Mesodermal cell (in vitro differentiated cells): Measurements from ENCODE around the gene TRMT44.
"Not testable (repeated sequence)": the region's sequence is repeated elsewhere in the genome, so short reads cannot be mapped to it uniquely, and the experiment has no call there.

Source experiments
- H3K27ac ChIP-seq: 2 replicates; pipeline ENCODE4 v1.7.0; 2013; ENCODE audit warnings: mild to moderate bottlenecking, low read depth, low read length, moderate library complexity; ENCODE audit not compliant: severe bottlenecking
- H3K36me3 ChIP-seq: 2 replicates; pipeline ENCODE4 v1.7.1; 2013; ENCODE audit warnings: mild to moderate bottlenecking, low read length, moderate library complexity; ENCODE audit not compliant: control insufficient read depth, insufficient read depth
- H3K4me1 ChIP-seq: one replicate; pipeline ENCODE4 v1.7.1; 2013; ENCODE audit warnings: mild to moderate bottlenecking, low read length; ENCODE audit not compliant: insufficient read depth, control insufficient read depth, poor library complexity, severe bottlenecking
- H3K4me3 ChIP-seq: 2 replicates; pipeline ENCODE4 v1.7.0; 2013; ENCODE audit warnings: low read length, control low read depth, mild to moderate bottlenecking; ENCODE audit not compliant: insufficient read depth, poor library complexity, severe bottlenecking; ENCODE audit errors: extremely low read depth
- H3K9me3 ChIP-seq: 2 replicates; pipeline ENCODE4 v1.7.1; 2013; ENCODE audit warnings: mild to moderate bottlenecking, low read length, moderate library complexity; ENCODE audit not compliant: control insufficient read depth
- WGBS, 2 experiments: methylation state at CpG; one replicate each; pipeline ENCODE4 v1.1.5; 2013; ENCODE audit warnings: missing lambda C conversion rate in 2 of 2; ENCODE audit not compliant: insufficient coverage in 2 of 2; 5-methylcytosine and 5-hydroxymethylcytosine counted together

Gene TRMT44

GRCh38 chr4:8477095-8477635 is 36.6 kb downstream of the TRMT44 start:
- no peaks in the 10 kb centered on the region for H3K9me3 ChIP-seq
- H3K4me1 ChIP-seq = peaks cover 26% of the 10 kb centered on the region
- no peak overlapping the region for H3K4me3 ChIP-seq
- H3K36me3 ChIP-seq = peaks cover 21% of the 10 kb centered on the region
- no peak overlapping the region for H3K27ac ChIP-seq
- 90 to 94% methylated on average over 12 to 16 of the region's 16 CpGs for WGBS, 2 experiments

GRCh38 chr4:8477676-8478075 is 37.1 kb downstream of the TRMT44 start:
- WGBS, 2 experiments = 94 to 98% methylated on average over 8 of the region's 8 CpGs
- Histone ChIP-seq H3K4me1 (peaks cover 21% of the 10 kb centered on the region), H3K9me3 (no peaks in the 10 kb centered on the region), H3K36me3 (peaks cover 21% of the 10 kb centered on the region), H3K4me3 (no peak overlapping the region), H3K27ac (no peak overlapping the region)

- H3K4me1 ChIP-seq = peaks cover 16% of the 10 kb centered on the region
- 93 to 94% methylated on average over 5 to 9 of the region's 9 CpGs for WGBS, 2 experiments
- H3K27ac ChIP-seq = no peak overlapping the region
- H3K36me3 ChIP-seq = peaks cover 21% of the 10 kb centered on the region
- H3K9me3 ChIP-seq = no peaks in the 10 kb centered on the region
- no peak overlapping the region for H3K4me3 ChIP-seq
Measured at GRCh38 chr4:8478371-8478770, 37.8 kb downstream of the TRMT44 start.

DNA sequence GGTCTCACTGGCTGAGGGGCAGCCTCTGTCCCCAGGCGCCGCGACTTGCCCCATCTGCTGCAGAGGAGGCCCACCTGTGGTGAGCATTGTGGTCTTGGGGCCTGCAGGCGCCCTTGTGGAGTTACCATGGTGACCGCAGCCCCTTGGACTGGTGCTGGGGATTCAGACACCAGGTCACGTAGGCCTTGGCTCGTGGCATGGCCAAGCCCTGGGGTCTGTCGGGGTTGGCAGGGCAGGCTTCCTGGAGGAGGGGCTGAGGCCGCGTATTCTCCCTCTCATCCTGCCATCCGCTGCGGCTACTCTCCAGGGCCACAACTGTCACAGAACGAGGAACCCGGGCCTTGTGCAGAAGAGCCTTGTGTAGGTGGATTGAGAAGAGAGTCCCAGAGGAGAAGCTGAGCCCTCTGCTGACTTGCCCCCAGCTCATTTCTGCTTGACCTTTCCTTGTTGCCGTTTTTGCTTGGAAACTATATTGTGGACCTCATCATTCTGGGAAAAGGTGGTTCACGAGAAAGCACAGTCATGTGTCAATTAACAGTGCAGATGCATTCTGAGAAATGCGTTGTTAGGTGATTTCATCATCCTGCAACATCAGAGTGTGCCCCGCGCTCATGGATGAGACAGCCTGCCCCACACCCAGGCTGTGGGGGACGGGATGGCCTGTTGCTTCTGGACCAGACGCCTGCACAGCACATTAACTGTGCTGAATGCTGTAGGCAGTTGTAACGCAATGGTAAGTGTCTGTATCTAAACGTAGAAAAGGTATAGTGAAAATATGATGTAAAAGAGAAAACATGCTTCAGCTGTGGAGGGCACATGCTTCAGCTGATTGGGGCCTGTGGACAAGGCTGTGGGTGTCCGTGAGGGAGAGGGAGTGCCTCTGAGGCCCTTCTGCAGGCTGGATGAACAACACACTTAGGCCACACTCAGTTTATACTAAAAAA is 38.5 kb downstream of the TRMT44 start:
- Histone ChIP-seq H3K27ac (no peak overlapping the region), H3K36me3 (peaks cover 21% of the 10 kb centered on the region), H3K4me1 (peaks cover 9% of the 10 kb centered on the region), H3K4me3 (no peak overlapping the region), H3K9me3 (no peaks in the 10 kb centered on the region)
- 92 to 95% methylated on average over 23 to 24 of the region's 24 CpGs for WGBS, 2 experiments

- no peak overlapping the region for H3K4me3 ChIP-seq
- 91 to 97% methylated on average over 6 to 7 of the region's 11 CpGs for WGBS, 2 experiments
- H3K4me1 ChIP-seq = no peaks in the 10 kb centered on the region
- no peaks in the 10 kb centered on the region for H3K9me3 ChIP-seq
- no peak overlapping the region for H3K27ac ChIP-seq
- peaks cover 21% of the 10 kb centered on the region for H3K36me3 ChIP-seq
Measured at GRCh38 chr4:8480221-8480620, 39.6 kb downstream of the TRMT44 start.

GRCh38 chr4:8486643-8487042 is 46.1 kb downstream of the TRMT44 start:
- H3K4me3 ChIP-seq = not testable (repeated sequence)
- WGBS, 2 experiments = 71 to 89% methylated on average over 5 to 6 of the region's 9 CpGs

DNA sequence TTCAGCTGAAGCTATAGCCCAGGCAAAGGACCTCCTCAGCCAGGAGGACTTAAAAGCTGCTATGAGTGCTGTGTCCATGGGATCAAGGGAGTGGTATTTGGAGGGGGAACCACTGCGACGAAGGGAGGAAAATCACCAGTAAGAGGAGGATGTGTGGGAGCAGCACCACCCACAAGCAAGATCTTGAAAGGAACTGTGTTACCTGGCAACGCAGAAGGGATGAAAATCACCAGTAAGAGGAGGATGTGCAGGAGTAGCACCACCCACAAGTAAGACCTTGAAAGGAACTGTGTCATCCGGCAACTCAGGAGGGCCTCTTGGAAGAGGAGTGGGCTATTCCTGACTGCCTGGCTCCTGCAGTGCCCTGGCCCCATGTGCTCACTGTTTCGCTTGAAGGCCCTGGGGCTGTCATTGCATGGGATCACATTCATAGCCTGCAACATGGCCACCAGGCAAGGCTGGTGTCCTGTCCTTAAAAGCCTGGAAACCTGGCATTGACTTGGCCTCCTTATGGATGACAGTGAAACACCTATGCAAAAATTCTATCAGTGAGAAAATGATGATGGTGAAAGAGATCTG is 48.3 kb downstream of the TRMT44 start:
- Histone ChIP-seq H3K27ac (no peak overlapping the region), H3K4me3 (no peak overlapping the region), H3K4me1 (no peaks in the 10 kb centered on the region), H3K36me3 (no peaks in the 10 kb centered on the region), H3K9me3 (no peaks in the 10 kb centered on the region)
- WGBS, 2 experiments = 94 to 95% methylated on average over 5 of the region's 5 CpGs

More at GRCh38 chr4:8486643-8487042, 46.1 kb downstream of the TRMT44 start:
- H3K4me1 ChIP-seq, H3K9me3 ChIP-seq, H3K27ac ChIP-seq, H3K36me3 ChIP-seq: not testable (repeated sequence)

DNA sequence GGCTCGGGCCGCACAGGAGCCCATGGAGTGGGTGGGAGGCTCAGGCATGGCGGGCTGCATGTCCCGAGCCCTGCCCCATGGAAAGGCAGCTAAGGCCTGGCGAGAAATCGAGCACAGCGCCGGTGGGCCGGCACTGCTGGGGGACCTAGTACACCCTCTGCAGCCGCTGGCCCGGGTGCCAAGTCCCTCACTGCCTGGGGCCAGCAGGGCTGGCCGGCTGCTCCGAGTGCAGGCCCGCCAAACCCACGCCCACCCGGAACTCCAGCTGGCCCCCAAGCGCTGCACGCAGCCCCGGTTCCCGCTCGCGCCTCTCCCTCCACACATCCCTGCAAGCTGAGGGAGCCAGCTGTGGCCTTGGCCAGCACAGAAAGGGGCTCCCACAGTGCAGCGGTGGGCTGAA is 50.9 kb downstream of the TRMT44 start:
- not testable (repeated sequence) for H3K27ac ChIP-seq, H3K9me3 ChIP-seq, H3K4me3 ChIP-seq, H3K4me1 ChIP-seq, H3K36me3 ChIP-seq
- WGBS, 2 experiments = 97% methylated on average over 12 to 18 of the region's 23 CpGs

DNA sequence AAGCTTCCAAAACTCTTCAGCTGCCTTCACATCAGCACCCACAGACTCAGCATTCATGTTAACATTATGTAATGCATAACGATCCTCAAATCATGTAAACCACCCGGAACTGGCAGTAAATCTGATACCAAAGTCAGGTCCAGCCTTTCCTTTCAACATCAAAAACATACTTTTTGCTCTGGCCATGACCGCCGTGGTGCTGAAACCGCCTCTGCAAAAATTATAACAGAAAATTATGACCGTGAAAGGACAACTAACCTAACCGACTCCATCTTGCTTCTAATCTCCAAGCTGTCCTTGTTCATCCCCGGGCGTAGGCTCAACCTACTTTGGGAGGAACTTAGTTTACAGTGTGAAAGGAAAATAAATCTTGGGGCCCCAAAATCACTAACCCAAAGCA is 51.6 kb downstream of the TRMT44 start:
- Histone ChIP-seq H3K36me3 (no peaks in the 10 kb centered on the region), H3K9me3 (no peaks in the 10 kb centered on the region), H3K27ac (no peak overlapping the region), H3K4me3 (no peak overlapping the region), H3K4me1 (no peaks in the 10 kb centered on the region)
- 92% methylated on average over 7 of the region's 9 CpGs for WGBS, 2 experiments

GRCh38 chr4:8493484-8493883 is 52.9 kb downstream of the TRMT44 start:
- Histone ChIP-seq H3K4me3 (no peak overlapping the region), H3K27ac (no peak overlapping the region), H3K36me3 (no peaks in the 10 kb centered on the region), H3K4me1 (no peaks in the 10 kb centered on the region), H3K9me3 (no peaks in the 10 kb centered on the region)
- 78 to 82% methylated on average over 11 of the region's 11 CpGs for WGBS, 2 experiments

- Histone ChIP-seq H3K36me3 (no peaks in the 10 kb centered on the region), H3K27ac (no peak overlapping the region), H3K4me1 (no peaks in the 10 kb centered on the region), H3K9me3 (no peaks in the 10 kb centered on the region), H3K4me3 (no peak overlapping the region)
- 75 to 79% methylated on average over 2 of the region's 3 CpGs for WGBS, 2 experiments
Measured at GRCh38 chr4:8494218-8494617, 53.6 kb downstream of the TRMT44 start.
